GM12873 (cell line): ENCODE results near the gene ST7L.

Experiments used
- TF ChIP-seq, protein P1 (sequence below): IDR thresholded peaks from 2 replicates; pipeline ENCODE4 v1.5.1; 2012; ENCODE audit warnings: low read depth, mild to moderate bottlenecking, moderate library complexity, low read length, control low read depth; ENCODE audit not compliant: insufficient read depth; ENCODE audit errors: missing control alignments

Gene ST7L

DNA sequence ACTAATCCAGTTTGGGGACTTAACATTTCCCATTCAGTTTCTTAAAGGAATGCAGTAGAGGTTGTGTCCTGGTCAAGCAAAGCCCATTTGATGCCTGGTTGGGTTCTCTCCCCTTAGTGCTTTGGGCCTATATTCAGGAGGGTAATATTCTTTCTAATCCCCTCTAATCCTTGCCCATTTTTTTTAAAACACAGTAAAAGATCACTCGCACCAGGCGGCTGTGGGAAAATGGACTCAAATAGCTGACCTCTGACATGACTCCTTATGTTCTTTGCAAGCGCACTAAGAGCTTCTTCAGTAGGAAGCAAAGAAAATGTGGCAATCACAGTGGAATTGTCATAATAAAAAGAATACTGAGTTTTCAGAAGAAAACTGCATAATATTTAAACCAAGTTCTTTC lies 60.3 kb downstream of the ST7L start:
- TF ChIP-seq, protein P1, sequence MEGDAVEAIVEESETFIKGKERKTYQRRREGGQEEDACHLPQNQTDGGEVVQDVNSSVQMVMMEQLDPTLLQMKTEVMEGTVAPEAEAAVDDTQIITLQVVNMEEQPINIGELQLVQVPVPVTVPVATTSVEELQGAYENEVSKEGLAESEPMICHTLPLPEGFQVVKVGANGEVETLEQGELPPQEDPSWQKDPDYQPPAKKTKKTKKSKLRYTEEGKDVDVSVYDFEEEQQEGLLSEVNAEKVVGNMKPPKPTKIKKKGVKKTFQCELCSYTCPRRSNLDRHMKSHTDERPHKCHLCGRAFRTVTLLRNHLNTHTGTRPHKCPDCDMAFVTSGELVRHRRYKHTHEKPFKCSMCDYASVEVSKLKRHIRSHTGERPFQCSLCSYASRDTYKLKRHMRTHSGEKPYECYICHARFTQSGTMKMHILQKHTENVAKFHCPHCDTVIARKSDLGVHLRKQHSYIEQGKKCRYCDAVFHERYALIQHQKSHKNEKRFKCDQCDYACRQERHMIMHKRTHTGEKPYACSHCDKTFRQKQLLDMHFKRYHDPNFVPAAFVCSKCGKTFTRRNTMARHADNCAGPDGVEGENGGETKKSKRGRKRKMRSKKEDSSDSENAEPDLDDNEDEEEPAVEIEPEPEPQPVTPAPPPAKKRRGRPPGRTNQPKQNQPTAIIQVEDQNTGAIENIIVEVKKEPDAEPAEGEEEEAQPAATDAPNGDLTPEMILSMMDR, result no peak

DNA sequence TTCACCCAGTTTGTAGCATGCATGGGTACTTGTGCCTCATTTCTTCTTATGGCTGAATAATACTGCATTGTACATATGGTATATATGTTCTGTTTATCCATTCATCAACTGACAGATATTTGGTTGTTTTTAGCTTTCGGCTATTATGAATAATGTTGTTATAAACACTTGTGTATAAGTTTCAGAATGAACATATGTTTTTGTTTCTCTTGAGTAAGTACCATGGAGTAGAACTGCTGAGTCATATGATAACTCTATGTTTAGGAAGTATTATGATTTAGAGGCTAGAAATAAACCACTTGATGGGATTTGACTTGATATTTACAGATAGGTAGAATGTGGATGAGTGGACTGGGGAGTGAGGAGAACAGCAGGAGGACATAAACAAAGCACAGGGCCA lies 61.6 kb downstream of the ST7L start:
- TF ChIP-seq, protein P1, result no peak

DNA sequence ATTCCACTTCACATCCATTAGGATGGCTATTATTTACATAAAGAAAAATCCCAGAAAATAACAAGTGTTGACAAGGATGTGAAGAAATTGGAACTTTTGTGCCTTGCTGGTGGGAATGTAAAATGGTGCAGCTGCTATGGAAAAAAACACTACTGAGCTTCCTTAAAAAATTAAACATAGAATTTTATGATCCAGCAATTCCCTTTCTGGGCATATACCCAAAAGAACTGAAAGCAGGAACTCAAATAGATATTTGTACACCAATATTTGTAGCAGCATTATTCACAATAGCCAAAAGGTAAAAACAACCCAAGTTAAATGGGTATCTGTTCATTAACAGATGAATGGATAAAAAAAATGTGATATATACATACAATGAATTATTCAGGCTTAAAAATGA lies 64.5 kb downstream of the ST7L start:
- TF ChIP-seq, protein P1, result no peak

DNA sequence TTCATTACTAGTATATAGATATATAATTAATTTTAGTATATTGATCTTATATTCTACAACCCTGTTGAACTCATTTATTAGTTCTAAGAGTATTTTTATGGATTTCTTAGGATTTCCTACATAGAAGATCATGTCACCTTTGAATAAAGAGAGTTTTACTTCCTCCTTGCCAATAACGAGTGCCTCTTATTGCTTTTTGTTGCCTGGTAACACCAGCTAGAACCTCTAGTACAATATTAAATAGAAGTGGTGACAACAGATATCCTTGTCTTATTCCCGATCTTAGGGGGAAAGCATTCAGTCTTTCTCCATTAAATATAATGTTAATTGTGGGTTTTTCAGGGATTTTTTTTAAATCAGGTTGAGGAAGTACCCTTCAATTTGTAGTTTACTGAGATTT lies 69.4 kb downstream of the ST7L start:
- TF ChIP-seq, protein P1, result no peak

DNA sequence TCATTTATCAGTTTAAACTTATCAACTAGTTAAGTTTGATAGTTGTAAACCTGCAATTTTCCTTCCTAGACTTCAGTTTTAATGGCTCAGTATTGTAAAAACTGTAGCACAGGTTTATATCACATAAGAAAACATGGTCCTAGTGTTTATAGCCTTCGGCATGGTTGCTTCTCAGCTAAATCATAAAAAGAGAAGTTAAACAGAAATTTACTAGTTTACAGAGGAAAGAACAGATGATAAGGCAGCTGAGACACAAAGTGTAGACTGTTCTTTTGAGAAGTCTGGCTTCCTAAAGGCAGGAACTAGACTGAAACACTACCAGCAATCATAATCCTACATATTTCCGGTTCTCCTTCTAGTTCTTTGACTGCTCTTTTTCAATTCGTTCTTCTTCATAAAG lies 70.4 kb downstream of the ST7L start:
- TF ChIP-seq, protein P1, result no peak

DNA sequence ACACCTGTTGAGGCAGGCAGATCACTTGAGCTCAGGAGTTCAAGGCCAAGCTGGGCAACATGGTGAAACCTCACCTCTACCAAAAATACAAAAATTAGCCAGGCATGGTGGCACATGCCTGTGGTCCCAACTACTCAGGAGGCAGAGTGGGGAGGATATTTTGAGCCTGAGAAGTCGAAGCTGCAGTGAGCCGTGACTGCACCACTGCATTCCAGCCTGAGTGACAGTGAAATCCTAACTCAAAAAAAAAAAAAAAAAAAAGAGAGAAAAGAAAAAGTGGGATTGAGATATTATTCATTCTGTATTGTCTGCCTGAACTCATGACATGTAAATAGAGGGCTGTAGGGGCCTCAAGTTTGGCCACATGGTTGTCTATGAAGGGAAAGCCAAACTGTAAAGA lies 72.9 kb downstream of the ST7L start:
- TF ChIP-seq, protein P1, result no peak

DNA sequence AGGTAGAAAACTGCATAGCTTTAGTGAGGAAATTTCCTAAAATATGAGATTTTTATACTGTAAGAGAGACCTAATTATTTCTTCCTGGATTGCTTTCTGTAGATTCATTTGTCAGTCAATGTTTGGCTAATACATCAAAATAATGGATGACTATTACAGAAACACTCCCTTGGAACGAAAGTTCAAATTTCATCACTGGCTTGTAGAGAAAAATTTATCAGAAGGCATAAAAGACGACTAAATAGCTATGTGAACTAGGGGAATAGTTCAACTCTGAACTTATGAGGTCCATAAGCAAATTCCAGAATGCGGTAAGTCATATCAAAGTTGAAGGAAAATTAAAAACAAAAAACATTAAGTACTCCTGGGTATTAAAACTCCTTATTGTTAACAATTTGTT lies 74.2 kb downstream of the ST7L start:
- TF ChIP-seq, protein P1, result no peak
